NCI-H1105 (cell line): ENCODE data around the gene CDSN.

Source experiments
- DNase-seq: peaks from one replicate; lab custom pipeline; 2025; lab: John Stamatoyannopoulos, UW

The CDSN gene

DNA sequence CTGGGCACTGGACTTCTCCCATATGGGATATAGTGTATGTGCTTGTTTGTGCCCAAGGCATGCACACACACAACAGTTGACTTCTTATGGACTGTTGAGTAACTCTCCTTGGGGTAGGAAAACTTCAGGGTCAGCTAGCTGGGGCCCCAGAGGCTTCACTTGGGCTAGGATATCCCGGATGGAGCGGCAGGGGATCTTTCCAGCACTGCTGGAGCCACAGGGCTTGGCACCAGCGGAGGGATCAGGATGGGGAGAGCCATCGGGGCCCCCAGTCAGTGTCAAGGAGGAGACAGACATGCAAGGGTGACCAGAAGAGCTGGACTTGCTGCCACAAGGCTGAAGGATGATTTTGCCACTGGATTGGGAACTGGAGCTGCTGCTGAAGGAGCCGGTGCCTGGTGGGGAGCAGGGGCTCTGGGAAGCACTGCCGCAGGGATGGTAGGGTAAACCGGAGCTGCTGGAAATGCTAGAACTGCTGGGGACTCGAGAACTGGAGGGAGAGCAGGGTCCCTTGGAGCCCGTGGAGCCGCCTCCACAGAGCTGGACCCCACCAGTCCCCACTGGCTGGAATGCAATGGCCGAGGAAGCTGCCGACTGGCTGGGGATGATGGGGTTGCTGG is 4.2 kb downstream of the CDSN start:
- no peak for DNase-seq

DNA sequence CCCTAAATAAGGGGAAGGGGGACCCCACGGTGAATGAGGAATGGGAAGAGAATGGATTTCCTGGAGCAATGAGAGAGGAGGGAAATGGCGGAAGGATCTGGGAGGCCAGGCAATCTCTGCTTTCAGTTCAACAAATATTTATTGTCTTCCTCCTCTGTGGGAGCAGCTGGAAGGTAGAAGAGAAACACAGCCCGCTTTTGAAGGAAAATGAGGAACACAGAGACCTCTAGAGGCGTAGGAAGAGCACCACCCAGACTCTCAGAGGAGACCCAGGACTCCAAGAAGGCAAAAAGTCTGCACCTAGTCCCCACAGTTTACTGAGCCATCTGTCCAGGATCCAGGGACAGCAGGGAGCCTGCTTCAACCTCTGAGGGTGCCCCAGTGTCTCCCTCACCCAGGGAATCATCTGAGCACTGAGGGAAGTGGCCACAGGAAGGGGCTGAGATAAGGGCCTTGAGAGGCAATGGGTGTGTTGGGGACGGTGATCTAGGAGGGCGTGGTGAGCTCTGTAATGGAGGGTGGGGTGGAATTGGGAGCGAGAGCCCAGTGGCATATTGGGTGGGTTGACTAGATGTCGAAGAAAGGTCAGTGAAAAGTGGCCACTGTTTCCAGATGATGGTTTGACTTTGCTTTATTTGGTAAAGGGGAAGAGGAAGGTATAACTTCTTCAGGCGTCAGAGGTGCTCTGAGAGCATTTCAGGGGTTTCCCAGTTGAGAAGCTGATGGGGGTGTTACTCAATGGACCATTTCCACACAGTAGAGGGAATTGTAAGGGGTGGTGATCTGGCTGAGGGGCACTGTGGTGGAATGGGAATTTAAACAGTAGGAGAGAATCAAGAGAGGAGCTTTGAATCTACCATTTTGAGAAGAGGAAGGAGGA is 5.0 kb downstream of the CDSN start:
- no peak for DNase-seq

DNA sequence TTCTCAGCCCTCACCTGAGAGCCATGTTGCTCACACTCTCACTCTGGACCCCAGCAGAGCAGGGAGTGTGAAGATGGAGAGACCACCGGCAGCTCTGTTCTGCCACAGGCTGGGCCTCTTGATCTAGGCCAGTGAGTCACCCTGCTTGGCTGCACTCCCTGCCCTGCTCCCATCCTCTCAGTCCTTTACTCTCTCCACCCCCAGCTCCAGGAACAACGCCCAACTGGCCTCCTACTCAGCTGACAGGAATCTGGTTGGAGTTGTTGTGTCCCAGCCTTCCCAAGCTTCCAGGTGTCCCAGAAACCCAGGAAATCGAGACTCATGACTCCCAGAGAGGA is 5.7 kb downstream of the CDSN start, which contains the start of gene PSORS1C1:
Gene PSORS1C1 (plus strand): TSS at position 260 of the 338 bp plus-strand sequence. CDS start 14,833 bp downstream, outside the sequence.
- DNase-seq = no peak

DNA sequence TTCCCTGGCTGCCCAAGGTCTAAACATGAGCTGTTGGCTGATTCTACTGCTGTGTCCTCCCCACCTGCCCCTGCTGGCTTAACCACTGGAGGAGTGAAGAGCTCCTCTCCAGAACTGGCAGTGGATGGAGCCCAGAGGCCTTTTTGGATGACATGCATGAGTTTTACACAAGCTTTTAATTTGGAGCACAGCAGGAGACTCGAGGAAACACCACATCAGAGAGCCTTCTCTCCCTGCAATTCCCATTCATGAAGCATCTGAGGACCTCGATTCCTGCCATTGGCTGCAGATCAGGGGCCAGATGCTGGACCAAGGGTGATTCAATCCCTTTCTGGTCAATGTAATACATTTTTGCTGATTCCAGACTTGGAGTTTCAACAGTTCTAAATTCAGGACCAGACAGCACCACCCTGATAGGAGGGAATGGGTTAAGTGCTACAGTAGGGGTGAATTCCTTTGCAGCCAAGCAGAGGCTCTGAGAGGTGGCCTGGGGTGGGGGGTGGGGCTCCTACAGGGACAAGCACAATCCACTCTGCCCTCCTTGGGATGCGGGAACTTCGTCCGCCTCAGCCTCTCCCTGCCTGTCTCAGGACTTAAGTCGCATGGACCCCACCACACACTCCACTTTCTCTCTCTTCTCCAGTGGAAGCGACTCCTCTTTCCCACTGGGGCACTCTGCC is 6.2 kb downstream of the CDSN start:
- DNase-seq = no peak

DNA sequence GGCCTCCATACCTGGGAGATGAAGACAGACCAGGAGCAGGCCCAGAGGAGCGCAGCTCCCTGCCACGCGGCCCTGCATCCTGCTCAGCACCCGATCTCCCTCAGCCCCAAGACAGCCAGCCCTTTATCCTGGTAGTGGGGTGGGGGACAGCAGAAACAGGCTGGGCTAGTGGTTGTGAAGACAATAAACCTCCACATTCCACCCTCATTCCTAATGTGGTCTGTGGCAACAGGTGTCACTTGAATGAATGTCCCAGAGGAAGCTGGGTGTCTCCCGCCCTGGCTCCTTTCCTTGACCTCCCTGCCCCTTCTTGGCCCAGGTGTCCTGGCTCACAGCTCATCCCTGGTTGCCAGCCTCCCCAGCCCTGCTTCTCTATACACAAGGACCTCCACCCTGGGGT is 7.8 kb downstream of the CDSN start, which contains the start of gene C6orf15:
Gene C6orf15 (minus strand): TSS at position 98 of the 400 bp plus-strand sequence. CDS start 20 bp downstream, at position 78.
- no peak for DNase-seq

DNA sequence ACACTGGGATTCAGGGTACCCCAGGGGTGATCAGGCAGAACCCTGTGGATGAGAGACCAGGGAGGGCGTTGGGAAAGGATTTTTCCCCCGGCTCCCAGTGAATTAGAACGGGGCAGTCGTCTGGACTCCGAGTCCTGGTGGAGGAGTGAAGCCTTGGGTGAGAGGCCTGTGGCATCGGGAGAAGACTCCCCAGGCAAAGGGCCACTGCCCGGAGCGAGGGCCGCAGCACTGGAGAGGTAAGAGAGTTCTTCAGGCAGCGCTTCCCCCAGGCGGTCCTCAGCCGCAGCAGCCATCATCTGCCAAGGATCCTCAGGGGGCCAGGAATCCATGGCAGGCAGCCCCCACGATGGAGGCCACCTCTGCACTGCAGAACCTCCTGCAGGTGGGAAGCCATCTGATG is 8.5 kb downstream of the CDSN start:
- no peak for DNase-seq

DNA sequence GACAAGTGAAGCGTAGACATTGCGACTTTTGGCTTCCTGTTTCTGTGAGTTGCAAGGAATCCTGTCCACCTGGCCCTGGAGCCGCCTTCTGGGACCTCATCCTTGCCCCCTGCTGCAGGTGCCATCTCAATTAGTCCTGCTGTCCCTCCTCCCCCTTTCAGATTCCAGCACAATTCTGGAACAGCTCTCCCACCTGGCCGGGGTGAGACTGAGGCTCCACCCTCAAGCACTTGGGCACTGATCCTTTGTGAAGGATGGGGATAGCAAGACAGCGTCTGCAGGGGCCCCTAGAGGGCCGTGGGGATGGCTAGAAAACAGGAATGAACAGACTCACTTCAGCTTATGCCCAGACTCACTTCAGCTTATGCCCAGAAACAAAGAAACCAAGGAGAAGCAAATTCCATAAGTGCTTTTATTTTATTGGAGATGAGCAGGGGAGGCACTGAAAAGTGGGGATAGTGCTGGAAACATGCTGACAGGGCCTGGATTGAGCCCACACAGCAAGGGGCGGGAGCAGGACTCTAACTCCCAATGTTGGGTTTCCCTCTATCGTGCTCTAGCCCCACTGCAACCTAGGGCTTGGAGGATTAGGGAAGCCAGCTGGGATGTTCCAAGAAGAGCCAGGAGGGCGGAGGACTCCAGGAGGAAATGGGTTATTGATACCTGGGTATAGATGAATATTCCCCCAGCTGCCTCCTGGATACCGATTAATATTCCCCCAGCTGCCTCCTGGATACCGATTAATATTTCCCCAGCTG is 9.2 kb downstream of the CDSN start:
- DNase-seq = no peak

DNA sequence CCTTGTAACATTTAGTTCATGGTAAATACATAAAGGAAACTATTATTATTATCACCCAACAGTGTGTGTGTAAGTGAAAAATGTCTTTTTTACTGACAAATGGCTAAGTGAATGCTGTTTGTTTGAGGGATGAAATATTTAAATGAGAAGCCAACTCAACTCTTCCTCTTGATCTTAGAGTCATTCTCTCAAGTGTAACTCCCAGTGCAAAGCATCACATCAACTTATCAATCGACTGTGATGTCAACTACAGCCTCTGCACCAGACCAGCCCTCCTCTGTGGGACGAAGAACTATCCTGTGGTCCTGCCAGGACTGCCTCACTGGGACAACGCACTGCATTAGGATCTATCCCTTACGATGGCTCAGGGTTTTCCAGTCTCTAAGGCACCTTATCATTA is 13.2 kb downstream of the CDSN start:
- no peak for DNase-seq

DNA sequence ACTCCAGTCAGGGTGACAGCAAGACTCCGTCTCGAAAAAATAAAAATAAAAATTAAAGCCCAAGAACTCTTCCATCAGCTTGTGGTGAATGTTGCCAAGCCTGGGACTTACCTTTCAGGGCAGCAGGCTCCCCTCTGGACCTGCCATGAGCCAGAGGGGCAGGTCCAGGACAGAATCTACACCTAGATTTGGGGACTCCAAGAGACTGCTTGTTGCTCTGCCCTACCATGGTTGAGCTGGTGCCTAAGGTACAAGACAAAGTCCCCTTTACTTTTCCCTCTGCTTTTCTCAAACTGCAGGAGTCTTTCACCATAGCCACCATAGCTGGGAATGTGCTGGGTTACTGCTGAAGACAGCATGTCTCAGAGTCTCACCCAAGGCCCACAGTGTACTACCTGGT is 17.1 kb downstream of the CDSN start:
- no peak for DNase-seq

DNA sequence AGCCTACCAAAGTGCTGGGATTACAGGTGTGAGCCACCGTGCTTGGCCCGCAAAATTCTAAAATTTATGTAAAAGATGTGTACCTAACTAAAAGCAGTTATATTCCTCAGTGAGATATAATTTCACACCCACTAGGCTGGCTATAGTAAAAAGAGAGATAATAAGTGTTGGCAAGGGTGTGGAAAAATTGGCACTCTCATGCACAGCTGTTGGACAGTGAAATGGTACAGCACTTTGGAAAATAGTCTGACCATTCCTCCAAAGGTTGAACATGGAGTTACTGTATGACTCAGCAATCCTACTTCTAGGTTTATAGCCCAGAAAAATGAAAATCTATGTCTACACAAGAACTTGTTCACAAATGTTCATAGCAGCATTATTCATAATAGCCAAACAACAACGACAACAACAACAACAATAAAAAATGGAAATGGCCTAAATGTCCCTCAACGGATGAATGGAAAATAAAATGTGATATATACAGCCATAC is 21.8 kb downstream of the CDSN start:
- DNase-seq = no peak

DNA sequence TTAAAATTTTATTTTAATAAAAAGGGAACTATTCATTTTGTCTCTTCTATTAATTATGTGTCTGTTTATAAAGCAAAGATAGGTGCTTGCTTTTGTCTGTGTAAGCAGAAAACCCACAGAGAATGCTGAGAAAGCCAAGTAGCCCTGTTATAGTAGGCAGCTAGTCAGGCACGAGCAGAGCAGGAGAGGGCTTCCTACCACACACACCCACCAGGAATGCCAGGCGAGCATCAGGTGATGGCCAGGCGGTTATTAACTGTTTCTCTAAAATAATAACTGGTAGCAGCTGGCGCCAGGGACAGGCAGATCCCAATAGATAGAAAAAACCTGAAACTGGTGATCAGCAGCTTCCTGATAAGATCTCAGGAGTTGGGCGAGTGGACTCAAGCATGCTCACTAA is 23.6 kb downstream of the CDSN start:
- no peak for DNase-seq

DNA sequence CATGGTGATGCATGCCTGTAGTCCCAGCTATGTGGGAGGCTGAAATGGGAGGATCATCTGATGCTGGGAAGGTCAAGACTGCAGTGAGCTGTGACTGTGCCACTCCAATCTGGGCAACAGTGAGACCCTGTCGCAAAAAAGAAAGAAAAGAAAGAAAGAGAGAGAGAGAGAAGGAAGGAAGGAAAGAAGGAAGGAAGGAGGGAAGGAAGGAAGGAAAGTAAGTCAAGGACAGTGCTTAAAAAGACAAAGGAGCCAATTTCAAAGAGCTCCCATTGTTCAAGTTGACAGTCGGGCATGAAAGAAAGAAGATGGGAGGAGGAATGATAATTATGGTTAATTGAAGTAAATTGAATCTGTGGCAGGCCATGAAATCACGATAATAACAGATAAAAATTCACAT is 24.0 kb downstream of the CDSN start:
- DNase-seq = no peak

DNA sequence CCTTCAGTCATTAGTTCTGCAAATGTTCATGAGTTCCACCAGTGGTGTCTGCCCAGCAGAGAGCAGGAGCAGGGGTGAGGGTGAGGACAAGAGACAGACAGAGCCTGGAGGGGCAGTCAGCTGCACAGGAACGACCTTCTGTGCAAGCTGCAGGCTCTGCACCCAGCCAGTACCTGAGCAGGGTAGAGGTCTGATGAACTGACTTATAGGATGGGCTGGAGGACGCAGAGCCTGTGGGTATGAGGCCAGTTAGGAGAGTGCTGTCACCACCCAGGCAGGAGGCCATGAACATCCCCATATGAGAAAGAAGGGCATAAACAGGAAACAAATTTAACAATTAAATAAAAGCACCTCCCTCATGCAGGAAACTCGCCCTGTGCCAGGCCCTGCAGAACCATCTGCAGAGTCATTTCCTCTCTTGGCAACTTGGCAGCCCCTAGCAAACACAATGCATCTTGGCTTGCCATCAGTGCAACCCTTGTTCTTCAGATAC is 25.8 kb downstream of the CDSN start:
- DNase-seq = no peak

DNA sequence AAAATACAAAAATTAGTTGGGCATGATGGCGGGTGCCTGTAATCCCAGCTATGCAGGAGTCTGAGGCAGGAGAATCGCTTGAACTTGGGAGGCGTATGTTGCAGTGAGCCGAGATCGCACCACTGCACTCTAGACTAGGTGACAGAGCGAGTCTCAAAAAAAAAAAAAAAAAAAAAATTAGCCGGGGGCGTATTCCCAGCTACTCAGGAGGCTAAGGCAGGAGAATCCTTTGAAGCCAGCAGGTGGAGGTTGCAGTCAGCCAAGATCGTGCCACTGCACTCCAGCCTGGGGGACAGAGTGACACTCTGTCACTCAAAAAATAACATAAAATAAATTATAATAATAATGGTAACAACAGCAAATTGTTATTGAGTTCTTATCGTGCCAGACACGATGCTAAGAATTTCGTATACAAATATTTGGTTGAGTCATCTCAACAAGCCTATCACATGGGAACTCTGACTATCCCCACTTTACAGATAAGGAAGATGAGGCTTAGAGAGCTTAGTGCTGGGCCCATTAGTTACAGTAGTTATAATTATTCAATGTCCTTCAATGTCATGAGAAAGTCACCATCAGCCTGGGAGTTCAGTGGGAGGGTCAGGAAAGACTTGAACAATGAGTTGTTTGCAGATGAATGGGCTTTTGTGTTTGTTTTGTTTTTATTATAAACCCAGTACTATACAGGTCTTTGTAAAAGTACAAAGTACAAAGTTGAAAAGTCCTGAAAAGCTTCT is 27.3 kb downstream of the CDSN start:
- no peak for DNase-seq

DNA sequence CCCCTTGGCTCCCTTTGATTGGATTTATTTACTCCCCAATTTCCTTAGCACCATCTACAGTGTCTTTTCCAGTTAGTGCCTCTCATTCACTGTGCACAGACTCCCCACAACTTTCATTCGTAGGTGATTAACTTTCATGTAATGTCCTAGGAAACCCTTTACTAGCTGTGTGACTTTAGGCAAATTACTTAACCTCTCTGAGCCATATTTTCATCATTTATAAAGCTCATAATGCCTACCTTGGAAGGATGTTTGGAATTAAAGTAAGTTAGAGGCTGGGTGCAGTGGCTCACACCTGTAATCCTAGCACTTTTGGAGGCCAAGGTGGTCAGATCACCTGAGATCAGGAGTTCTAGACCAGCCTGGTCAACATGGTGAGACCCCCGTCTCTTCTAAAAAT is 28.0 kb downstream of the CDSN start:
- no peak for DNase-seq

DNA sequence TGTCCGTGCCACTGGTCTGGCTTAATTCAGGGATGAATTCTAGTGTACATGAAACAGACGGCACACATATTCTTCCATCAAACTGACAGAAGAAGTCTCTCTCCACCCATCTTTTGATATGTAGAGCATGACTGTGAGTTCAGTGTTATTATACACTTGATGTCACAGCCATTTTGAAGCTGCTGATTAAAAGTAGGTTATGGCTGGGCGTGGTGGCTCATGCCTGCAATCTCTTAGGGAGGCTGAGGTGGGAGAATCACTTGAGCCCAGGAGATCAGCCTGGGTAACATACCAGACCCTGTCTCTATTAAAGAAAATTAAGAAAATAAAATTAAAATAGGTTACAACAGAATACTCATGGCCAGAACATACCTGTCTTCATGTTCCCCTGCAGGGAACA is 28.6 kb downstream of the CDSN start:
- DNase-seq = no peak

DNA sequence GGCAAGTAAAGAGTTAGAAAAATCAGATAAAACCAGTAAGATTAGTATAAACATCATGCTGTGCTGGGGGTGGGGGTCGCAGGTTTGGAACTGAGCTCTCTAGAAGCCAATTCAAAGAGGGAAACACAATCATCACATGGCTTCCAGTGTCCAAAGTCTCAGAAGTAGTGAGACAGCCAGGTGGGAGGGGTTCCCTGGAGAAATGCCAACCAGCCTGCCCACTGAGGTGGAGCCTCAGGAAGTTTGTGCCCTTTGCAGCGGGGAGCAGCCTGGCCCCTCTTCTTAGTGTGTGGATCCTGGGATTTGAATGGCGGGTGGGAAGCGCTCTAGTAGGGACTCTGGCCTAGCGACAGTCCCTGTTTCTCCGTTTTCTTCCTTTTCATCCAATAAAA is 29.3 kb downstream of the CDSN start:
- no peak for DNase-seq

DNA sequence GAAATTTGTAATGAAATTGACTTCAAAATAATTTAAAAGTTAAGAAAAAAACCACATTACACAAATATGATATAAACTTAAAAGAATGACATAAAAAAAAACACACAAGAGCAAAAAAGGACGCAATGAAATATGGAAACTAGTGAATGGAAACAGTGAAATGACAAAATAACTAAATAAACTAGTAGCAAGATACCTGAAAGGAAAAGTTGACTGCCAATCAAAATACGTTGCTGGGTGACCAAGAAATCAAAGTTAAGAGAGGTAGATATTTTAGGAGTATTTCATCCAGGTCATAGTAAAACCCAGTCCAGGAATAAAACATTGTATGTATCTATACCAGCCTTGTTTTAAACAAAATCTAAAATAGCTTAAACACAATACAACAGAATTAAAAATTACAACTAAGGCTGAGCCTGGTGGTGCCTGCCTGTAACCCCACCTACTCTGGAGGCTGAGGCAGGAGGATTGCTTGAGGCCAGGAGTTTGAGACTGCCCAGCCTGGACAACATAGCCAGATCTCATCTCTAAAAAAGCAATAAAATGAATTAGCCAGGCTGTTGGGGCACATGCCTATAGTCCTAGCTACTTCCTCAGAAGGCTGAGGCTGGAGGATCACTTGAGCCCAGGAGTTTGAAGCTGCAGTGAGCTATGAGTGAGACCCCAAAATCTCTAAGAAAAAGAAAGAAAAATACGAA is 29.8 kb downstream of the CDSN start:
- no peak for DNase-seq

DNA sequence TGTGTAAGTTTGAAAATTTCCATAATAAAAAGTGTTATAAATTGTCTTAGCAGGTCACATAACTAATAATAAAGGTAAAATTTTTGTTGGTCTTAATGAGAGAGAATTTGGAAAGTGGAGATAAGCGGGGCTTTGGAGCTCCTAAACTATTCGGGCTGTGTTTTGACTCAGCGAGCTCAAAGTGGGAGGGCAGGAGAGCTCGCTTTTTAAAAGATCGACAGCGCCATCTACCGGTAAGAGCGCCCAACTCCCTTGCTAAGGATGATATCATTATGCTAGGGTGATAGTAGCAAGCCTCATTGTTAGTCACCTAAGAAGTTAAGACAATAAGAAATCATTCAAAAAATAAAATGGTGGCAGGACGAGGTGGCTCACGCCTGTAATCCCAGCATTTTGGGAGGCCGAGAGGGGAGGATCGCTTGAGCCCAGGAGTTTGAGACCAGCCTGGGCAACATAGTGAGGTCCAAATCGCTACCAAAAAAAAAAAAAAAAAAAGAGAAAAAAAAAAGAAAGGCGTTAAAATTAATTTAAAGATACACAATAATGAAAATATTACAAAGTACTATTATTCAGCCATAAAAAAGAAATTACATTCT is 32.7 kb downstream of the CDSN start:
- peak; percentile 83 for DNase-seq

DNA sequence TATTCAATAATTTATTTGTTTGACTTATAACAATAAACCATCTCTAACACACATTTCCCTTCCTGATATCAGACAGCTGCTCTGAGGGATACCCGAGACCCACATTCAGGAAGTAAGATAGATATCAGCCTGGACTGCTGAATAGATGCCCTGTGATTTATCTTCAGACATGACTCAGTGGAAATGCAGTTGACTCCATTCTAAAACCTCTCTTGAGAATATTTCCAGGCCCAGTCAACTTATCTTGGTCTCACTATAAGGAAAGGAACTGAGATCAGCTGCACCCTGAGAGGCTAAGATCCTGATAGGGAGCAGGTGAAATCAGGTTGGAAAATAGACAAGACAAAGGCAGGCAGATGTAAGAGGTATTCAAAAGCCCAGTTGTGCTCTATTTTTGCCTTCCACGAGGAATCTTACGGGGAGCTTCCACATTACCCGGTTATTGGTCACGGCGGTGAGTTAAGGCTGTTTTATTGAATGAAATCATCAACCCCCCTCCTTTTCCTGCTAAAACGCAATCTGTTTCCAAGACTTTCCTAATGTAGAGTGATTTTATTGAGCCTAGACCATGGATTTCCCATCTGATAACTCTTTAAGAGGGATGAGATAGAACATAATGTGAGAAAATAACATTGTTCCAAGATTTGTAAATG is 33.3 kb downstream of the CDSN start:
- DNase-seq = no peak
